Stimulated activated CD4-positive, alpha-beta T cell treated with anti-CD3 and anti-CD28 coated beads, Interleukin-15, amount 100 ng/mL, for 1 hour (primary cell): Measurements from ENCODE around the gene ATG101.

Experiments used
- DNase-seq, 2 donors: peaks; one replicate each; pipeline ENCODE4 v3.0.0-alpha.2; 2020; ENCODE audit warnings: low read depth in 1 of 2, low spot score in 1 of 2

ATG101 gene

GRCh38 chr12:52057638-52058576 is 11.9 kb upstream of the ATG101 start:
- DNase-seq, result no peak

- DNase-seq, result no peak
Observed at GRCh38 chr12:52058631-52059361, 11.0 kb upstream of the ATG101 start.

DNA sequence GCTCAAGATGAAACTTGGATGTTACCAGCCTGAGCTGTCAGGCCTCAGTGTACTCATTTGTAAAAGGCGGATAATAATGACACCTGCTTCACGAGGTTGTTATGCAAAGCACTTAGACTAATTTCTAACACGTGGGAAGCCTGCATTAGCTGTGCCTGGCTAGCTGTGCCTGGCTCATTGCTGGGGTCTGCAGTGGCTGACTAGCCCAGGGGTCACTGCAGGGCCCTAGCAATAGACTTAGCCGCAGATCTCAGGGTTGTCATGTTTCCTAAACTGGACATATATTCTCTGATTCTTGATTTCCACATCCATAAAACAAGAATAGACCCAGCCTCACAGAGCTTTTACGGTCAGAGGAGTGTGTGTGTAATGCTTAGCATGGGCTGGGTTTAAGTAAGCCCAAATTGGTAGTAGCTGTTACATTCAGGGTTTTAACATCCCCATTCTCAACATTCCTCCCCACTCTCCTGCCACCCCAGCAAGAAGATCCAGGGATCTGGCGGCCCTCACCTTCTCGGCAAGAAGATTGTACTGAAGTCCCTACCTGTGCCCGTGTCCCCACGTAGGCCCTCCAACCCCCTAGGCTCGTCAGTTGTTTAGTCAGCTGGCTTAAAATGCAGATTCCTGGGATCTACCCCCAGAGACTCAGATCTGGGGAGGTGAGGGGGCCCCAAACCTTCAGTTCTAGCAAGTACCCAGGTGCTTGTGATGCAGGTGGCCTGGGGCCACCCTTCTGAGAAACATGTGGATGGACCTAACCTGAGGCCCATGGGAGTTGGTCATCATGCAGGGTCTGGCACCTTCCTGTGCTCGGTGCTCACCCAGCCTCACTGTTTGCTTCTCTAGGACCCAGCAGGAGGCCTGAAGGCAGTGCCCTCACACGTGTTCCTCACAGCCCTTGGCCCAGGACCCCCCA is 9.9 kb upstream of the ATG101 start:
- peak in 1 of 2 donors; percentile 44 for DNase-seq

GRCh38 chr12:52060498-52061177 is 9.1 kb upstream of the ATG101 start:
- peak in 1 of 2 donors; percentile 34 for DNase-seq

GRCh38 chr12:52061470-52062166 is 8.2 kb upstream of the ATG101 start:
- DNase-seq, result no peak

- DNase-seq, result no peak
Observed at GRCh38 chr12:52062167-52063081, 7.4 kb upstream of the ATG101 start.

DNA sequence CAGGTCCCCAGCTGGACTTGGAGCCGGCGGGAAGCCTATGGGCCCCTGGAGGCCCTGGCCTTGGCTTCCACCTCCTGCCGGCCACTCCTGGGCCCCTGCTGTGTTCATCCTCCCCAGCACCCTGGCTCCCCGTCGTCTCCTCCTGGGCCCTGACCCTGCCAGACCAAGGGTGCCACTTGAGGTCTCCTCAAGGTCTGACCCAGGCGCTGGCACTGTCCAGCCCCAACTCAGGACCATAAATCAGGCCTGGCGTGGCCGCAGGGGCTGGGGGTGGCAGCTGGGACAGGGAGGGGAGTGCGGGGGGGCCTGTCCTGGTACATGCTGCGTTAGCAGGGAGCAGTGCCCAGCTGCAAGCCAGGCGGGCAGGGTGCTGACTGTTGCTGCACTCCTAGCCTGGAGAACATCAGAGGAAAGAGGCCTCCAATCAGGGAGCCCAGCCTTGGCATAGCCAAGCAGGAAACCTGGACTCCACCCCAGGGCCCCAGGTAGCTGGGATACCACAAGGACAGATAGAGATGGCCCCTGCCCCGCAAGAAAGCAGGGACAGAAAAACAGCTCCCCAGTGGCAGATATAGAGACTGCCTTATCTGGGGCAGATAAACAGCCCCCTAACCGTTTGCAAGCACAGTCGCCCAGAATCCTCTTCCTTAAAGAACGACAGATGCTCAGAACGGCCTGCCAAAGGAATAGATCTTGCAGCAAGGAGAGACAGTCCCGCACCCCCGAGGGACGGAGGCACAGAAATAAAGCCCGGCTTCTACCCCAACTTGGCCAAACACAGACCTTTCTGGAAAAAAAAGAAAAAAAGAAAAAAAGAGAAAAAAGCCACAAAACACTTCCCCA is 6.5 kb upstream of the ATG101 start:
- DNase-seq, result no peak

DNA sequence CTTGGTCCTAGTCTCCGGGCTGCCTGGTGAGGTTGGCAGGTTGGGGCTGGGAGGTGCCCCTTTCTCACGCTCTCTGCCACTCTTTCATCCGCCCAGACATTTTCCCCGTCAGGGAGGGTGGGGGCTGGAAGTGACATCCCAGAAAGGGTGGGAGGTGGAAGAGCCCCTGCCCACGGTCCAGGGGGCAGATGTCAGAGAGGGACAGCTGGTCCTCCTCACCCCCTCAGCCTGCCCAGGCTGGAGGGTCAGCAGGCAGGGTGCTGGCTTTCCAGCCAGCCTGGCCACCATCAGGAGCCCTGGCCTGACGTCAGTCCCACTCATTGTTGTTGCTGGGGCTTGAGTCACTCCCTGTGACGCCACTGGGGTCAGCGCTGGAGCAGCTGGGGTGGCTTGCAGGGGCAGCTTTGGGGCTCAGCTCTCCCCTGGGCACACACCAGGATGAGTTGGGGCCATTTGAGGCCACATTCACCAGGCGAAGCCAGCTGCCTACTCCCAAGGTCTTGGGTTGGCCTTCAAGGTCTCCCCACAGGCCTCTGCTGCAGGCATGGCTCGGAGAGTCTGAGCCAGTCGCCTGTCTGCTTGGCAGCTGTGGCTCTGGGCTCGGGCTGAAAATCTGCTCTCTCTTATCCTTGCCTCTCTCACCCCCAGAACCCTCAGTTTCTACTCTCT is 5.7 kb upstream of the ATG101 start:
- DNase-seq, result no peak

GRCh38 chr12:52066346-52067080 is 3.3 kb upstream of the ATG101 start:
- DNase-seq, result no peak

- no peak for DNase-seq
Observed at GRCh38 chr12:52067081-52067374, 2.8 kb upstream of the ATG101 start.

DNA sequence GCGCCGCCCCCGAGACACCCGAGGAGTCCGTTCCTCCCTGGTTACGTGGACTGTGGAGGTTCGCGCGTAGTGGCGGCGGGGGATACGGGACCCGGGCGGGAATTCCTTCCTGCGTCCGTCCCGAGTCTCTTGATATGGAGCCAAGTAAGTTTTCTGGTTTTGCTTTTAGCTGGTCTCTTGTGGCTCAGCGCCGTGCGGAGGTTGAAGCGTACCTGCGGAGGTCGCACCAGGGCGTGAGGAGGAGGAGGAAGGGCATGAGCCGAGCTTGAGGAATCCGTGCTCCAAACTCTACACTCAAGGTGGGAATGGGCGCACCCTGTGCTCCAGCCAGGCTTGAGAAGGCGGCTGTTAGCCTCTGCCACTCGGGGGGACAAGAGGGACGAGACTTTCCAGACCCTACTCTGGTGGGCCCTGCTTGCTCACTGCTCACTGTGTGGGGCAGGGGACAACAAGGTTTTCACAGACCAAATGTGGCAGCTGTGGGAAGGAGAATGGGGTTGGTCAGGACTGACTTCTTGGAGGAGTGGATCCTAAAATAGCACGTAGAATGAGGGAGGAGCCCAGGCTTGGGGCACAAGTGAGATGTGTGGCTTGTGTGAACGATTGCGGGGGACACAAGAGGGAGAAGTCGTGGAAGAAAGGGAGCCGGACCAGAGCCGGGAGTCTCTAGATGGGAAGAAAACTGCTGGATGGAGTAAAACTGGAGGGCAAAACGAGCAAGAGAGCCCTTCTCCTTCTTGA is 577 bp downstream of the ATG101 start:
- no peak for DNase-seq

DNA sequence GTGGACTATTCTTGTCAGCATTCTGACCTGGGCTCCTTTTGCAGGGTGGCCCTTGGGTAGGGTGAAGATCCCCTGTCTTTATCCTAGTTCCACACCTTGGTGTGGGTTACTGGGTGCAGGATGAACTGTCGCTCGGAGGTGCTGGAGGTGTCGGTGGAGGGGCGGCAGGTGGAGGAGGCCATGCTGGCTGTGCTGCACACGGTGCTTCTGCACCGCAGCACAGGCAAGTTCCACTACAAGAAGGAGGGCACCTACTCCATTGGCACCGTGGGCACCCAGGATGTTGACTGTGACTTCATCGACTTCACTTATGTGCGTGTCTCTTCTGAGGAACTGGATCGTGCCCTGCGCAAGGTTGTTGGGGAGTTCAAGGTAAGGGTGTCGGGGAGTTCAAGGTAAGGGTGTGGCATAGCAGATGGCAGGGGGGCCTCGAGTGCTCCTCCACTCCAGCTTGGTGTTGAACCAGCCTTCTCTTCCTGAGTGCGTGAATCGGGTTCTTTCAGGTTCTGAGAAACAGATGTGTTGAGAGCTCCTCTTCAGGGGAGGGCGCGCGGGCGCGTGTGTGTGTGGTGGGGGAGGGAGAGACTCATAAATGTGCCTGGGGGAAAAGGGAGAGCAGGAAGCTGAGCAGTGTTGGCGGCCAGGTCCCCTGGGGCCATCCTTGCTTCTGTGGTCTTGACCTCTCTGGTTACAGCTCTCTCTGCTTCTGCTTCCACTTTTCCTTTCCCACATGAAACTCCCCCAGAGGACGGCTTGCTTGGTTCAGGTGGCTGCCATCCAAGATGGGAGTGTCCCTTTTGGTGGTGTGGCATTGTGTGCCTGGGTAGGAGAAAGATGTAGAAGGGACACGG is 4.0 kb downstream of the ATG101 start:
- no peak for DNase-seq

GRCh38 chr12:52074971-52075724 is 5.4 kb downstream of the ATG101 start:
- DNase-seq, result no peak

DNA sequence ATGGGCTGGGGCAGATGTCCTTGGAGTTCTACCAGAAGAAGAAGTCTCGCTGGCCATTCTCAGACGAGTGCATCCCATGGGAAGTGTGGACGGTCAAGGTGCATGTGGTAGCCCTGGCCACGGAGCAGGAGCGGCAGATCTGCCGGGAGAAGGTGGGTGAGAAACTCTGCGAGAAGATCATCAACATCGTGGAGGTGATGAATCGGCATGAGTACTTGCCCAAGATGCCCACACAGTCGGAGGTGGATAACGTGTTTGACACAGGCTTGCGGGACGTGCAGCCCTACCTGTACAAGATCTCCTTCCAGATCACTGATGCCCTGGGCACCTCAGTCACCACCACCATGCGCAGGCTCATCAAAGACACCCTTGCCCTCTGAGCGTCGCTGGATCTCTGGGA is 7.0 kb downstream of the ATG101 start:
- DNase-seq, result no peak

DNA sequence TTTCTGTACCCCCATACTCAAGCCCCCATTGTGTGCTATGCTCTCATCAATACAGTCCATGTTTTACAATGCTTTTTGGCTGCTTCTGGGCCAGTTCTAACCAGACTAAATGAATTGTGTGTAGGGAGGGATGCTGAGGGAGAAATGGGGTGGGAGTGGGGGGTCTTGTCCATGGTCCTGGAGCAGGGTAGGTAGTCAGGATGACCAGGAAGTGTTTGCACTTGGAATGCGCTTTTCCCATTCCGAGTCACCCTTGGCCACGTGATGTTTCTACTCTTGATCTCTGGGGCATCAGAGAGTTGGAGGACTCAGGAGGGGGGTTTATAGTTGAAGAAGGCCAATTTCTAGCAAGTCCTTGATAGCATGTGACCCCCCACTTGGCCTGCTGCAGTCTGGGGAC is 8.5 kb downstream of the ATG101 start:
- DNase-seq, result no peak
